NCI-H2107 (cell line): ENCODE data around the gene PRMT3.
A peak's percentile ranks its signal among the peaks of the same experiment; 100 is the strongest.
"Not testable (repeated sequence)": the region's sequence is repeated elsewhere in the genome, so short reads cannot be mapped to it uniquely, and the experiment has no call there.

ENCODE experiments used
- DNase-seq: peaks from one replicate; lab custom pipeline; 2025; lab: John Stamatoyannopoulos, UW

The PRMT3 gene

GRCh38 chr11:20457934-20458680, 70.6 kb downstream of the PRMT3 start:
- no peak for DNase-seq

- DNase-seq, result no peak
Observed at GRCh38 chr11:20458905-20459632, 71.6 kb downstream of the PRMT3 start.

GRCh38 chr11:20459865-20460264, 72.3 kb downstream of the PRMT3 start:
- DNase-seq, result no peak

- no peak for DNase-seq
Observed at GRCh38 chr11:20464518-20464917, 77.0 kb downstream of the PRMT3 start.

- DNase-seq, result no peak
Observed at GRCh38 chr11:20467487-20468185, 80.1 kb downstream of the PRMT3 start.

GRCh38 chr11:20470348-20470747, 82.8 kb downstream of the PRMT3 start:
- no peak for DNase-seq

GRCh38 chr11:20471929-20472328, 84.4 kb downstream of the PRMT3 start:
- DNase-seq, result not testable (repeated sequence)

GRCh38 chr11:20474176-20474881, 86.8 kb downstream of the PRMT3 start:
- DNase-seq, result no peak

GRCh38 chr11:20474882-20475517, 87.5 kb downstream of the PRMT3 start:
- DNase-seq, result no peak

- no peak for DNase-seq
Observed at GRCh38 chr11:20477418-20478090, 90.0 kb downstream of the PRMT3 start.

GRCh38 chr11:20479513-20479912, 92.0 kb downstream of the PRMT3 start:
- DNase-seq, result no peak

GRCh38 chr11:20483931-20484330, 96.4 kb downstream of the PRMT3 start:
- DNase-seq, result no peak

- not testable (repeated sequence) for DNase-seq
Observed at GRCh38 chr11:20484416-20484815, 96.9 kb downstream of the PRMT3 start.

GRCh38 chr11:20488352-20488751, 100.8 kb downstream of the PRMT3 start:
- DNase-seq, result peak; percentile 33

- no peak for DNase-seq
Observed at GRCh38 chr11:20489948-20490347, 102.4 kb downstream of the PRMT3 start.

- no peak for DNase-seq
Observed at GRCh38 chr11:20493340-20493739, 105.8 kb downstream of the PRMT3 start.

GRCh38 chr11:20497124-20497792, 109.7 kb downstream of the PRMT3 start:
- DNase-seq, result no peak

GRCh38 chr11:20501252-20501651, 113.7 kb downstream of the PRMT3 start:
- DNase-seq, result no peak

- no peak for DNase-seq
Observed at GRCh38 chr11:20501971-20502370, 114.5 kb downstream of the PRMT3 start.

GRCh38 chr11:20511982-20512381, 124.5 kb downstream of the PRMT3 start:
- no peak for DNase-seq

- DNase-seq, result no peak
Observed at GRCh38 chr11:20512869-20513268, 125.4 kb downstream of the PRMT3 start.
